GM18858 (cell line): ENCODE data around the gene C3orf18.

Experiments used
- ATAC-seq: cut with Tn5 transposase; IDR thresholded peaks from one replicate; pipeline ENCODE4 v1.9.1; 2021; ENCODE audit not compliant: unreplicated experiment

Gene C3orf18

GRCh38 chr3:50551681-50552435 is 15.7 kb downstream of the C3orf18 start:
- no peak for ATAC-seq

DNA sequence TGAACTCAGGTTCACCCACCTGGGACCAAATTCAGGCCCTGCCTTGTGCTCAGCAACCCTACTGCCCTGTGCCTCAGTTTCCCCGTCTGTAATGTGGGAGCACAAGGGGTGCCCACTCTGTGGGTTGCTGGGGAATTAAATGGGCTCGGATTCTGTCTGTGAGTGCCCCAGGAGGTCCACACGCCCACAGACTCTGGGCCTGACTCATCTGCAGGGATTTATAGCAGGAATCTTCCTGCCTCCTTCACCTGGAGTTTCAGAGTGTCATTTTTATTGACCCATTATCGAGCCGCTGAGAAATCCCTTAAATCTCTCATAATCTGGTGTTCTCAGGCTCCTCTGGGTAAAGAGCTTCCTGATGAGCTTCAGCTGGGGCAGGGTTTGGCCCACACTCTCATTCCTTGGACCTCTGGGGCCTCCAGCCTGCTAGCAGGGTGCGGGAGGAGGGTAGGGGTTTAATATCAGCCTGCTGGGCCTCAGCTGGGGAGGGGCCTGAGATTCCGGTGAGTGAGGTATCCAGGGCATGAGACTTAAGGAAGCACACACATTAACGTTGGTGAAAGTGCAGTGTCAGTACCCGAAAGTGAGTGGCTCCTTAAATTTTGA is 16.4 kb downstream of the C3orf18 start:
- no peak for ATAC-seq

GRCh38 chr3:50550079-50550736 is 17.3 kb downstream of the C3orf18 start:
- no peak for ATAC-seq

DNA sequence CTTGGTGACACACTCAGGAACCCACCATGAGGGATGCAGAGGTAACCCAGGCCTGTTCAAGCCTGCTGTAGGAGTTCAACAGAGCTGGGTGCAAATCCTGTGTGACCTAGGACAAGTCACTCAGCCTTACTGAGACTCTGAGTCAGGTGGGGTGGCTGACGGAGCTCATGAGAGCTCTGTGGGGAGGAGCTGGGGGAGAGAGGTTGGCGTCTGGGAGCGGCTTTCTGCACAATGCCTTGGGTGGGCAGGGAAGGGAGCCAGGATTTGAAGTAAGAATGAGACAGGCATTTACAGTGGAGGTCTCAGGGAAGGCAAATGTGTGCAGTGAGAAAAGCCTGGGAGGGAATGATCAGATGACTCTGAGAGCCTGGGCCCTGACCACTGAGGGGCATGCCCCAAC is 18.3 kb downstream of the C3orf18 start:
- ATAC-seq, result no peak

DNA sequence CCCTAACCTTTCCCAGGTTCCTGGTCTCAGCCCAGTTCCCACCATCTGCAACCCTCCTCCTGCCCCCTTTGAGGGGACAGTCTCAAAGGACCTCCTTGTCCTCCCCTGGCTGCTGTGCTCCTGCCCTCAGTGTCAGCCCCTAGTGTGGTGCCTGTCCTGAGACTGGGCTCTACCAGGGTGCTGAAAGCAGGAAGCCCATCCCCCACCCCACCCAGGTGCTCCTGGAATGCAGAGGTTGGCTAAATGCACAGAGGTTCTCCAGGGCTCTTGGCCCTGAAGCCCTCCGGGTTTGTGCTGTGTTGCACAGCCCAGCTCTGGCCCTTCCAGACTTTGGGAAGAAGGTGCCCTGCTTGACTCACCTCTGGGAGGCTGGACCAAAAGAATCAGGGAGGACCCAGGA is 21.8 kb downstream of the C3orf18 start:
- ATAC-seq, result no peak

- no peak for ATAC-seq
These were observed 25.1 kb downstream of the C3orf18 start for GRCh38 chr3:50542177-50543034.

DNA sequence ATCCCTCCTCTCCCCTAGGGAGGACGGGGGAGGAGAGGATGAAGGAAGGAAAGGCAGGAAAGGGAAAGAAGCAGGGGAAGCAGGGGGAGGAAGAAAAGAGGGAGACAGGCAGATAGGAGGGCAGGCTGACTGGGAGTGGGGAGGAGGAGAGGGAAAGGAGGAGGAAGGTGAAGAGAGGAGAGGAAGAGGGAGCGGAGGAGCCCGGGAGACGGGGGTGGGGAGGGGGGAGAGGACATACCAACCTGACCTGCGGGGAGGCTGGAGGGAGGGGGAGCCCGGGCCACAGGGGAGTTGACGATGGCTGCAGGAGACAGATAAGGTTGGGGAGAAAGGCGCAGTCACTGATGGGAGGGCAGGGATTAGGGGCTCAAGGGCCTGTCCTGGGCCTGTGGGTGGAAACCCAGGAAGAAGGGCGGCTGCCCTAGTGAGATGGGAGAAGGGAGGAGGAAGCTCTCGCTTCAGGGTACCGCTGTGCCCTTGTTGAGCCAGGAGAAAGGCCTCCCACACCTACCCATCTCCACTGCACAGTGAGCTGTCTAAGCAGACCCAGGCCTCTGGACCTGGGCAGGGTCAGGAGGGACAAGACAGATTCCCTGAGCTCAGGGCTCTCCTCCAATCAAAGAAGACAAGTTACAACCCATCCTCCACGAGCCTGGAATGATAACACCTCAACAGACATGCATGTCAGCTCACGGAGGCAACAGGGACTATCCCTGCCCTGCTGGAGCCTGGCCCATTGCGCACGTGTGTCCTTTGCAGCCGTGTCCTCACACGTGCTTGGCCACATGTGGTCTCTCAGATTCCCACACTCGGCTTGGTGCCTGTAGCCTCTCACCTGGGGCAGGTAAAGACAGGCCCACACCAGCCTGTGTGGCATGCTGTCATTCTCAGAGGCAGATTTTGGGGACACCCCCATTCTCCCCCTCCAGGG is 27.9 kb downstream of the C3orf18 start:
- ATAC-seq, result no peak

GRCh38 chr3:50537421-50538129 is 30.0 kb downstream of the C3orf18 start:
- no peak for ATAC-seq

- no peak for ATAC-seq
These were observed 30.9 kb downstream of the C3orf18 start for GRCh38 chr3:50536471-50537180.

DNA sequence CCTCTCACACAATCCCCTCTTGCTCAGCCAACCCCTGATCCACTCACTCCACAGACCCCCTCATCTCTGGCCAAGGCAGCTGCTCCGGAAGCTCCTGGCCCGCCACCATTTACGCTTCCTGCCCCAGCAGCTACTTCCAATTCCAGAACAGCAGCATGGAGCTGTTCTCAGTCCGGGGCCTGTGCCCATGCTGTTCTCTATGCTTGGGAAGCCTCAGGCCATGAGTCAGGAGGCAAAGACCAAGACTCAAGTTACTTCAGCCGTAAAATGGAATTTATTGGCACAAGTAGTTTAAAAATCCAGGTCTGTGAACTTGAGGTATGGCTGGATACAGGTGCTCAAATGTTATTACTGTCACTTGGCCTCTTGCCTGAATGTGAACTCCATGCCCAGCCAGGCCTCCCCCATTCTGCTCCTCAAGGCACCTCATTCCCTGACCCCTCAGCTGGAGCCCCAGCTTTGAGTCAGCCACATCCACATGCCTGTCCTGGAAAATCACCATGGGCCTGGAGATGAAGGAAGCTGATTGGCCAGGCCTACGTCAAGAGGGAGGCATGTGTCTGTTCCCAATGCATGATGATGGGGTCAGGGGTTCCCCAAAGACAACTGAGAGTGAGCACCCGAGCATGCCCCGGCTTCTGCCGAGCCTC is 32.7 kb downstream of the C3orf18 start:
- no peak for ATAC-seq

DNA sequence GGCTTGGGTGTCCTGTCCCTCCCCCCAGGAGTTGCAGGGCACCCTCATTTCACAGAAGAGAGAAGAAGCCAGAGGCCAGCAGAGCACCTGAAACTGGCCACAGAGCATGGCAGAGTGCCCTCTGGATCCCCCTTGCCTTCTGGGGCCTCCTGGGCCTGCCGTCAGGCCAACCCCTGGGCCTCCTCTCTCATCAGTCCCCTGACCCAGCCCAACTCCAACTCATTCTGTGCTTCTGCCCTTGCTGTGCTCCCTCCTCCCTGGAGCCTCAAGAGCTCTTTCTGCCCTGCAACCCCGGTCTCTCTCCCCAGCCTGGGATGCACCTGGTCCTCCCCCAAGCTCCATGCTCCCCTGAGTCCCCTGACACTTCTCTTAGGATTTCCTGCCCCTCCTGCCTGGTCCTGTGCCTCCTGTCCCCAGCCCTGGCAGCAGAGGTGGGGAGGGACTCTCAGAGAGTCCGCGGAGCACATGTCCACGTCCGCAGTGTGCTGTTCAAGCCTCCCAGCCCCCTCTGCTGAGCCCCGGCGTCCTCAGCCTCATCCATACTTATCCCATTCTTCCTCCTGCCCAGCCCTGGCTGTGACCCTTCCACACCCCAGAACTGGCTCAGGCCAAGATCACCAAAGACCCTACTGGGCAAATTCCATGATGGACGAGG is 33.6 kb downstream of the C3orf18 start:
- ATAC-seq, result no peak

DNA sequence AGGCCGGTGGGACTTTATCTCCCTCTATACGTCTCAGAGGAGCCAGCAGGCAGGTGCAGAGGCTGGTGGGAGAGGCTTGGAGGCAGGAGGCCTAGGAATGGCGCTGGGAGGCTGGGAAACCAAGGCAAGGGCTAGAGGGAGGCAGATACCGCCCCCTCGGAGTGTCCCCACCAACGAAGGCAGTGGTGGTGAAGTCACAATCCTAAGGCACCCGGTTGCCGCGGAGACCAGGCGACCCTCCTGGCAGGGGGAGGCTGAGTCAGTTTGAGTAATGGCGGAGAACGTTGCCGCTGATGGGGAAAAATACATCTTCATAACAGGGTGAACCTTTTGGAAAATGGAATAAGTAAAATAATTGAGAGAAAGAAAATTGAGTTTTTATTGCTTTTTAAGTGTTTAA is 34.2 kb downstream of the C3orf18 start:
- no peak for ATAC-seq

GRCh38 chr3:50532062-50532705 is 35.4 kb downstream of the C3orf18 start:
- ATAC-seq, result no peak

DNA sequence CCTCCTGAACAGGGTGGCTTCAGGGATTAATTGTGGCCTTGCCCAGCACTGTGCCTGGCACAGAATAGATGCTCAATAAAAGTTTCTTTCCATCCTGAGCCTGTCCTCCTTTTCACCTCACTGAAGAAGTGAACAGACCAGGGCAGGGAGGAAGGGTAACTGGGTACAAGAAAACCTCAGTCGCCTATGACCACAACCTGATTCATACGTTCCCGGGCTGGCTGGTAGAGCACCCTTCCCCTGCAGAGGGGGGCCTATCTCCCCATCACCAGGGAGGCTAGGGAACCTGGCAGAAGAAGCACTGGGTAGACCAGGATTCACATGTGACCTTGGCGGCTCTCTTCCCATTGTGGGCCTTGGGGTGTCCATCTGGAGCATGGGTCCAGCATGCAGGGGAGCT is 36.3 kb downstream of the C3orf18 start:
- ATAC-seq, result no peak

- ATAC-seq, result no peak
These were observed 37.3 kb downstream of the C3orf18 start for GRCh38 chr3:50530001-50530970.

- ATAC-seq, result no peak
These were observed 41.6 kb downstream of the C3orf18 start for GRCh38 chr3:50525987-50526386.
